Gastroesophageal sphincter (tissue), 3 donors: ENCODE results near the gene ARPC4.

Source experiments
- EP300 ChIP-seq: sonication (generic); formaldehyde crosslinking; IDR thresholded peaks from one replicate; pipeline ENCODE4 v1.6.1; 2017; ENCODE audit warnings: antibody characterized with exemption, mild to moderate bottlenecking
- POLR2A ChIP-seq, 2 donors: fragments of 450-650 bp; IDR thresholded peaks; one replicate each; pipeline ENCODE4 v1.6.1; 2017; ENCODE audit warnings: antibody characterized with exemption in 2 of 2, mild to moderate bottlenecking in 2 of 2, moderate library complexity in 1 of 2
- POLR2AphosphoS5 ChIP-seq: sonication (generic); formaldehyde crosslinking; IDR thresholded peaks from one replicate; pipeline ENCODE4 v1.6.1; 2017; ENCODE audit warnings: antibody characterized with exemption
- TF ChIP-seq, protein P1 (sequence below), 4 experiments: fragments of 200-600 bp in 2 of 4; fragments of 450-650 bp in 2 of 4; sonication (generic) in 1 of 4; IDR thresholded peaks; one replicate each; pipeline ENCODE4 v1.5.1; 2017 to 2019; ENCODE audit warnings: antibody characterized with exemption in 4 of 4, mild to moderate bottlenecking in 2 of 4, moderate library complexity in 2 of 4

DNA sequence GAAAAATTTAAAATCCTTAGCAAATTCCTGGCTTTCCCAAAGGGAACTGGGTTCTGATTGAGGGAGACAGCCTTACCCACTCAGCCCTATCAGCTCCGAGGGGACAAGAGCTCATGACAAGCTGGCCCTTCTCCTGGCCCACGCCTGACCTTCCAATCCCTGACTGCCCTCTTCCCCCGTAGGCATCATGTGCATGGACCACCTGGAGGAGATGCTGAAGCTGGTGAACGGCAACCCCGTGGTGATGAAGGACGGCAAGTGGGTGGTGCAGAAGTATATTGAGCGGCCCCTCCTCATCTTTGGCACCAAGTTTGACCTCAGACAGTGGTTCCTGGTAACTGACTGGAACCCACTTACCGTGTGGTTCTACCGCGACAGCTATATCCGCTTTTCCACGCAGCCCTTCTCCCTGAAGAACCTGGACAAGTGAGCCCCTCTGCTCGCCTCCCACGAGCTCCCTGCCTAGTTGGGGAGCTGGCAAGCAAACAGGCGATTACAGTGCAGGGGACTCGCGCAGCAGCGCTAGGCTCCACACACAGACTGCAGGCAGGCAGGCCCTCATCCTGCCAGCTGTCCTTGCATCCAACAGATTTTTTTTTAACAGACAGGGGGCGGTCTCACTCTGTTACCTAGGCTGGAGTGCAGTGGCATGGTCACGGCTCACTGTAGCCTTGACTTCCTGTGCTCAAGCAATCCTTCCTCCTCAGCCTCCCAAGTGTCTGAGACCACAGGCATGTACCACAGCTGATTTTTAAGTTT, 34.1 kb downstream of the ARPC4 start:
- TF ChIP-seq POLR2AphosphoS5 (no peak), POLR2A (IDR thresholded peaks at IDR 0.05) (no peak), EP300 (no peak)
- TF ChIP-seq, protein P1, sequence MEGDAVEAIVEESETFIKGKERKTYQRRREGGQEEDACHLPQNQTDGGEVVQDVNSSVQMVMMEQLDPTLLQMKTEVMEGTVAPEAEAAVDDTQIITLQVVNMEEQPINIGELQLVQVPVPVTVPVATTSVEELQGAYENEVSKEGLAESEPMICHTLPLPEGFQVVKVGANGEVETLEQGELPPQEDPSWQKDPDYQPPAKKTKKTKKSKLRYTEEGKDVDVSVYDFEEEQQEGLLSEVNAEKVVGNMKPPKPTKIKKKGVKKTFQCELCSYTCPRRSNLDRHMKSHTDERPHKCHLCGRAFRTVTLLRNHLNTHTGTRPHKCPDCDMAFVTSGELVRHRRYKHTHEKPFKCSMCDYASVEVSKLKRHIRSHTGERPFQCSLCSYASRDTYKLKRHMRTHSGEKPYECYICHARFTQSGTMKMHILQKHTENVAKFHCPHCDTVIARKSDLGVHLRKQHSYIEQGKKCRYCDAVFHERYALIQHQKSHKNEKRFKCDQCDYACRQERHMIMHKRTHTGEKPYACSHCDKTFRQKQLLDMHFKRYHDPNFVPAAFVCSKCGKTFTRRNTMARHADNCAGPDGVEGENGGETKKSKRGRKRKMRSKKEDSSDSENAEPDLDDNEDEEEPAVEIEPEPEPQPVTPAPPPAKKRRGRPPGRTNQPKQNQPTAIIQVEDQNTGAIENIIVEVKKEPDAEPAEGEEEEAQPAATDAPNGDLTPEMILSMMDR (IDR thresholded peaks at IDR 0.05), result peak in 1 of 4 experiments; percentile 12
